Calu3 (cell line): ENCODE results near the gene OTUD4. TPM values are rescaled to one million over a fixed set of nuclear protein-coding genes. Genes with fewer than 3 reads are reported as not detected.
A peak's percentile ranks its signal among the peaks of the same experiment; 100 is the strongest.

Source experiments
- BruUV-seq: library from RNA; stranded (reverse); fragments of 400-500 nt; replicated peaks from 2 replicates; lab custom pipeline; 2021; lab: Mats Ljungman, UMichigan
- CTCF ChIA-PET: fragments of 300-600 bp; sonication (Branson Sonifier 250); formaldehyde crosslinking; loops from one replicate; lab custom pipeline; 2022; ENCODE audit warnings: antibody characterized with exemption; lab: Charles Lee
- DNase-seq: peaks from one replicate; pipeline ENCODE4 v3.0.0; 2022
- H3K27ac Mint-ChIP-seq: one replicate; pipeline ENCODE4 v1.8.0; 2022; ENCODE audit warnings: mixed read lengths; ENCODE audit not compliant: unreplicated experiment
- H3K27me3 Mint-ChIP-seq: one replicate; pipeline ENCODE4 v1.8.0; 2022; ENCODE audit warnings: mixed read lengths; ENCODE audit not compliant: unreplicated experiment
- H3K36me3 Mint-ChIP-seq: one replicate; pipeline ENCODE4 v1.8.0; 2022; ENCODE audit warnings: mild to moderate bottlenecking, moderate library complexity, mixed read lengths; ENCODE audit not compliant: insufficient read depth, unreplicated experiment
- H3K4me1 Mint-ChIP-seq: one replicate; pipeline ENCODE4 v1.8.0; 2022; ENCODE audit warnings: mild to moderate bottlenecking, low read depth, mixed read lengths; ENCODE audit not compliant: unreplicated experiment
- H3K4me3 Mint-ChIP-seq: one replicate; pipeline ENCODE4 v1.8.0; 2022; ENCODE audit warnings: mild to moderate bottlenecking, low read depth, moderate library complexity, mixed read lengths; ENCODE audit not compliant: unreplicated experiment
- H3K9me3 Mint-ChIP-seq: one replicate; pipeline ENCODE4 v1.8.0; 2022; ENCODE audit warnings: low read depth, mixed read lengths; ENCODE audit not compliant: unreplicated experiment
- intact Hi-C: fragments of 100-400 bp; cut with micrococcal nuclease; formaldehyde crosslinking; loops from one replicate; pipeline ENCODE4 v1.10.0; 2022; ENCODE audit not compliant: unreplicated experiment
- total RNA-seq: library from RNA; stranded (reverse); gene quantifications from 2 replicates; pipeline ENCODE4 v1.2.3, GENCODE V29; 2022
- TF ChIP-seq, protein P1 (sequence below): fragments of 200-600 bp; IDR thresholded peaks from one replicate; pipeline ENCODE4 v1.8.0; 2022; ENCODE audit warnings: antibody characterized with exemption; ENCODE audit not compliant: unreplicated experiment

The OTUD4 gene
- total RNA-seq, 1 experiment from 2014 or later = 32.7 TPM

DNA sequence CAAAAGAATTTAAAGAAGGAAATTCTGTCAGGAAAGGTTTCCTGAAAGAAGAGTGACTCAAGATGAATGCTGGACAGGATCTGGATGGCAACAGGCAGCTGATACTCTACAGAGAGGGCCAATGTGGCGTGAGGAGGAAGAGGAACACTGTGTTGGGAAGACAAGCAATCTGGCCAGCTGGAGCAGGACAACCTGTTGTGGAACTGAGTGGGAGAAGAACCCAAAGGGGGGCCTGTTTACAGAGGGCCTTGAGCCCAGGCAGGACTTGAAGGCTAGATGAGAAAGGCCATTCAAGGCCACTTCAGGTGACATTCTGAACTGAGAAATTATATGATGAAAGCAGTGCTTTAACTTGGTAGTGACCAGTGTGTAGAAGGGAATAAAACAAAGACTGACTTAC is 8.5 kb downstream of the OTUD4 start:
- H3K27ac Mint-ChIP-seq = peak overlapping the region; percentile 35
- H3K9me3 Mint-ChIP-seq = no peaks in the 10 kb centered on the region
- TF ChIP-seq, protein P1, sequence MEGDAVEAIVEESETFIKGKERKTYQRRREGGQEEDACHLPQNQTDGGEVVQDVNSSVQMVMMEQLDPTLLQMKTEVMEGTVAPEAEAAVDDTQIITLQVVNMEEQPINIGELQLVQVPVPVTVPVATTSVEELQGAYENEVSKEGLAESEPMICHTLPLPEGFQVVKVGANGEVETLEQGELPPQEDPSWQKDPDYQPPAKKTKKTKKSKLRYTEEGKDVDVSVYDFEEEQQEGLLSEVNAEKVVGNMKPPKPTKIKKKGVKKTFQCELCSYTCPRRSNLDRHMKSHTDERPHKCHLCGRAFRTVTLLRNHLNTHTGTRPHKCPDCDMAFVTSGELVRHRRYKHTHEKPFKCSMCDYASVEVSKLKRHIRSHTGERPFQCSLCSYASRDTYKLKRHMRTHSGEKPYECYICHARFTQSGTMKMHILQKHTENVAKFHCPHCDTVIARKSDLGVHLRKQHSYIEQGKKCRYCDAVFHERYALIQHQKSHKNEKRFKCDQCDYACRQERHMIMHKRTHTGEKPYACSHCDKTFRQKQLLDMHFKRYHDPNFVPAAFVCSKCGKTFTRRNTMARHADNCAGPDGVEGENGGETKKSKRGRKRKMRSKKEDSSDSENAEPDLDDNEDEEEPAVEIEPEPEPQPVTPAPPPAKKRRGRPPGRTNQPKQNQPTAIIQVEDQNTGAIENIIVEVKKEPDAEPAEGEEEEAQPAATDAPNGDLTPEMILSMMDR = no peak
- CTCF ChIA-PET = no interaction called here
- no peaks in the 10 kb centered on the region for H3K27me3 Mint-ChIP-seq
- no peak for DNase-seq
- H3K4me3 Mint-ChIP-seq = no peak overlapping the region
- no TSS peak for BruUV-seq
- no peaks in the 10 kb centered on the region for H3K4me1 Mint-ChIP-seq
- intact Hi-C loops = no loop called here
- peaks cover 40% of the 10 kb centered on the region for H3K36me3 Mint-ChIP-seq

GRCh38 chr4:145170223-145170622 is 10.2 kb downstream of the OTUD4 start:
- CTCF ChIA-PET = no interaction called here
- no peak for DNase-seq
- TF ChIP-seq, protein P1 = no peak
- Mint-ChIP-seq H3K4me3 (no peak overlapping the region), H3K9me3 (no peaks in the 10 kb centered on the region), H3K27me3 (no peaks in the 10 kb centered on the region), H3K36me3 (peaks cover 44% of the 10 kb centered on the region), H3K4me1 (no peaks in the 10 kb centered on the region), H3K27ac (no peak overlapping the region)
- BruUV-seq = no TSS peak
- intact Hi-C loops = no loop called here

DNA sequence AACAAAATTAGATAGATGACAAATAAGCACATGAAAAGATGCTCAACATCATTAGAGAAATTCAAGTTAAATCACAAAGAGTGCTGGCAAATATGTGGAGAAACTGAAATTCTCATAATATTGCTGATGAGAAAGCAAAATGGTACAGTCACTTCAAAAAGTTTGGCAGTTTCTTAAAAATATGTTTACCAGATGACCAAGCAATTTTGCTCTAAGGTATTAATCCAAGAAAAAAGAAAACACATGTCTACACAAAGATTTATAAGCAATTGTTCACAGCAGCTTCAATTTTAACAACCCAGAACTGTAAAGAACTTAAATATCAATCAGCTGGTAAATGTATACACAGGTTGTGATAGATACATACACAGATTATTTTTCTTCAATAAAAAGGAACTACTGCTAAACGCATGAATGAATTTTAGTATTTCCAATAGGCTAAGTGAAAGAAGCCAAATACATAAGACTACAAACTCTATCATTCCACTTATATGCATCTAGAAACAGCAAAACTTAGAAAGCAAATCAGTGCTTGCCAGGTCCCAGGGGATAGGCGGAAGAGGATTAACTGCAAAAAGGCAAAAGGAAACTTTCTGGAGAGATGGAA is 11.7 kb downstream of the OTUD4 start:
- TF ChIP-seq, protein P1 = no peak
- intact Hi-C loops = no loop called here
- no peak for DNase-seq
- Mint-ChIP-seq H3K36me3 (peaks cover 31% of the 10 kb centered on the region), H3K27ac (peak overlapping the region; percentile 60), H3K4me1 (no peaks in the 10 kb centered on the region), H3K4me3 (no peak overlapping the region), H3K27me3 (no peaks in the 10 kb centered on the region), H3K9me3 (no peaks in the 10 kb centered on the region)
- CTCF ChIA-PET = no interaction called here
- no TSS peak for BruUV-seq

DNA sequence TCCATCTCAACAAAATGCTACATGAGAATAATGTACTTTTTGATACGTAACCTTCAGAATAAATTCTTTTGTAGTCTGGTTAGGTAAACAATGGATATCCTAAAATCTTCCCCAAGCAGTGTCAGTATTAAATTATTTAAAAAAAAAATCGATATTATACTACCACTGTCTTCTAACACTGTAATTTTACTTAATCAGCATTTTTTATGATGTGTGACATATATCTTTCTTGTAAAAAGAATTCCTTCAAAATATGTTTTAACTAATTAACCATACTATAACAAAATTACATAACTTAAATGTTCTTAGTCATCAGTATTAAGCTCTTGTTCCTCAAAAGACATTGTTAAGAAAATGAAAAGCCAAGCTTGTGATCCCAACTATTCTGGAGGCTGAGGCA is 12.5 kb downstream of the OTUD4 start:
- H3K9me3 Mint-ChIP-seq = no peaks in the 10 kb centered on the region
- no peaks in the 10 kb centered on the region for H3K27me3 Mint-ChIP-seq
- CTCF ChIA-PET = no interaction called here
- H3K36me3 Mint-ChIP-seq = peaks cover 23% of the 10 kb centered on the region
- BruUV-seq = no TSS peak
- intact Hi-C loops = no loop called here
- H3K4me1 Mint-ChIP-seq = no peaks in the 10 kb centered on the region
- DNase-seq = no peak
- H3K4me3 Mint-ChIP-seq = no peak overlapping the region
- TF ChIP-seq, protein P1 = no peak
- H3K27ac Mint-ChIP-seq = no peak overlapping the region
